Measurements from ENCODE around the gene TFF3.

Gene TFF3

GRCh38 chr21:42316891-42317290 is 1.7 kb upstream of the TFF3 start:
- no peak overlapping the region for H3K4me3 ChIP-seq (ENCODE audit: low read depth, low read length)
- no peak for DNase-seq (ENCODE audit: low read depth)
- TF ChIP-seq CTCF (conservative IDR thresholded peaks at IDR 0.05; ENCODE audit: low read depth, low read length): no peak

GRCh38 chr21:42314616-42315295 is 453 bp downstream of the TFF3 start:
- no peak for TF ChIP-seq CTCF (conservative IDR thresholded peaks at IDR 0.05; ENCODE audit: low read depth, low read length)
- no peak overlapping the region for H3K4me3 ChIP-seq (ENCODE audit: low read depth, low read length)
- DNase-seq (ENCODE audit: low read depth): no peak

DNA sequence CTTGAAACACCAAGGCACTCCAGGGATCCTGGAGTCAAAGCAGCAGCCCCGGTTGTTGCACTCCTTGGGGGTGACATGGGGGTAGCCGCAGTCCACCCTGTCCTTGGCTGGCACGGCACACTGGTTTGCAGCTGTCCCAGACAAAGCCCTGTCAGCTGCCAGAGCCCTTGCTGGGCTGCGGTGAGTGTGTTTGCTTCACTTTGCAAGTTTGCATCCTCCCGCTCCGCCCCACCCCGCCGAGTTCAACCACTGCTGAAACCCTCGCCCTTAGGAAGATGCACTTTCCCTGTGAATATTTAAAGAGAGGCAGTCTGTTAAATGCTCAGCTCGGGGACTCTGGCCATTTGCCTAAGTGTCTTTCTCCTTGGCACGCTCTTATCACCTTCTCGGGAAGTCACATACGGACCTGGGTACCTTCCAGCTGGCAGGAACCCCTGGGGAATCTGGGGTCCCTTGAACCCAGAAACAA is 1.7 kb downstream of the TFF3 start:
- no peak overlapping the region for H3K4me3 ChIP-seq (ENCODE audit: low read depth, low read length)
- DNase-seq (ENCODE audit: low read depth): peak; percentile 60
- no peak for TF ChIP-seq CTCF (conservative IDR thresholded peaks at IDR 0.05; ENCODE audit: low read depth, low read length)

- DNase-seq (ENCODE audit: low read depth): no peak
- TF ChIP-seq CTCF (conservative IDR thresholded peaks at IDR 0.05; ENCODE audit: low read depth, low read length): no peak
- no peak overlapping the region for H3K4me3 ChIP-seq (ENCODE audit: low read depth, low read length)
These were observed 2.5 kb downstream of the TFF3 start for GRCh38 chr21:42312626-42313104.

DNA sequence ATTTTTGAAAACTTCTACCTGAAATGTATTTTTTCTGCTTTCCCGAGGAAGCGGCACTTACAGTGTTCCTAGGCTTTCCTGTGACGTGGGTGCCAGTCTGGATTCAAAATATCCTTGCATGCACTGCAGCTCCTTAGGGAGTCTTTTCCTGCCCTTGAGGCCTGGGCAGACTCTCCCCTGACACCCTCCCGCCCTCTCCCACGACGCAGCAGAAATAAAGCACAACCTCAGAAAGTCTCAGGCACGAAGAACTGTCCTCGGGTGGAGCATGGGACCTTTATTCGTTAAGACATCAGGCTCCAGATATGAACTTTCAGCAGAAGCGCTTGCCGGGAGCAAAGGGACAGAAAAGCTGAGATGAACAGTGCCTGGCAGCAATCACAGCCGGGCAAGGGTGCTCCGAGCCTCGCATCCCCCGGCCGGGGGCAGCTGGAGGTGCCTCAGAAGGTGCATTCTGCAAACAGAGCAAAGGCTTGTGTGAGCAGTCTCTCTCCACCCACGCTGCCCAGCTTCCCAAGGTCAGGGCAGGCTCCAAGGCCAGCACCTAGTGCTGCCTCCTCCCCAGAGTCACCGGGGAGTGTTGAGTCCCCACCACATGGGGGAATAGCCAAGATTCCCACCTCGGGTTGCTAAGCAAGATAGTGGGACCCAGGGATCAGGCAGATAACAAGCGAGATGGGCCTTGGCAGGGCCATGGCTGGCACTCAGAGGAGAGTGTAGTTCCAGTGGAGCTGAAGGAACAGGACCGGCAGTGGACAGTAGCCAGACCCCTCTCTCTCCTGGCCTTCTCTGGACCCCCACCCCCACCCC is 3.2 kb downstream of the TFF3 start:
- no peak overlapping the region for H3K4me3 ChIP-seq (ENCODE audit: low read depth, low read length)
- DNase-seq (ENCODE audit: low read depth): no peak
- TF ChIP-seq CTCF (conservative IDR thresholded peaks at IDR 0.05; ENCODE audit: low read depth, low read length): no peak

GRCh38 chr21:42311160-42311559 is 4.0 kb downstream of the TFF3 start:
- no peak for TF ChIP-seq CTCF (conservative IDR thresholded peaks at IDR 0.05; ENCODE audit: low read depth, low read length)
- DNase-seq (ENCODE audit: low read depth): no peak
- no peak overlapping the region for H3K4me3 ChIP-seq (ENCODE audit: low read depth, low read length)
